ENCODE measurements around the gene S100G.

DNA sequence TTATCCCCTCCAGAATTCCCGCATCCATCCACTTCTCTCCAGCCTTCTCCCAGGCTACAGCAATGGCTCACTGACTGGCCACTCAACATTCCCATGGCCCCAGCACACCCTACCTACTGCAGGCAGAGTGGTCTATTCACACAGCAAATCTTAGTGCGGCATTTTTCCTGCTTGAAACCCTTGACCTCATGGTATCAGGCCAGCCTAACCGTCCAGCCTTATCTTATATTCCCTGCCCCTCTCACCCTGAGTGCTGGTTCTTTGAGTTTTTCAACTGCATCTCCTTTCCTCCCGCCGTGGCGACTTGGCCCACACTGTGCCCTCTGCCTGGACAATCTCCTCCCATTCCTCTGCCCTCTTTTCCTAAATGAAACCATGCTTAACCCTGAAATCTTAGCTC, 10.0 kb upstream of the S100G start:
- TF ChIP-seq, protein P1, sequence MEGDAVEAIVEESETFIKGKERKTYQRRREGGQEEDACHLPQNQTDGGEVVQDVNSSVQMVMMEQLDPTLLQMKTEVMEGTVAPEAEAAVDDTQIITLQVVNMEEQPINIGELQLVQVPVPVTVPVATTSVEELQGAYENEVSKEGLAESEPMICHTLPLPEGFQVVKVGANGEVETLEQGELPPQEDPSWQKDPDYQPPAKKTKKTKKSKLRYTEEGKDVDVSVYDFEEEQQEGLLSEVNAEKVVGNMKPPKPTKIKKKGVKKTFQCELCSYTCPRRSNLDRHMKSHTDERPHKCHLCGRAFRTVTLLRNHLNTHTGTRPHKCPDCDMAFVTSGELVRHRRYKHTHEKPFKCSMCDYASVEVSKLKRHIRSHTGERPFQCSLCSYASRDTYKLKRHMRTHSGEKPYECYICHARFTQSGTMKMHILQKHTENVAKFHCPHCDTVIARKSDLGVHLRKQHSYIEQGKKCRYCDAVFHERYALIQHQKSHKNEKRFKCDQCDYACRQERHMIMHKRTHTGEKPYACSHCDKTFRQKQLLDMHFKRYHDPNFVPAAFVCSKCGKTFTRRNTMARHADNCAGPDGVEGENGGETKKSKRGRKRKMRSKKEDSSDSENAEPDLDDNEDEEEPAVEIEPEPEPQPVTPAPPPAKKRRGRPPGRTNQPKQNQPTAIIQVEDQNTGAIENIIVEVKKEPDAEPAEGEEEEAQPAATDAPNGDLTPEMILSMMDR (IDR thresholded peaks at IDR 0.05), result no peak
- no peak for TF ChIP-seq POLR2A (IDR thresholded peaks at IDR 0.05)

All from Peyer's patch (tissue), 4 donors.